Cardiac fibroblast (primary cell): ENCODE measurements around the gene CAMP.

Experiments used
- DNase-seq, 2 donors: peaks; one replicate each; pipeline versions ENCODE4 v3.0.0 to v3.0.0-alpha.2; 2010; ENCODE audit warnings: low read depth in 2 of 2
- H3K4me3 ChIP-seq, 2 donors: replicated peaks in 1 of 2; 1 replicate in 1 of 2; 2 replicates in 1 of 2; pipeline ENCODE4 v1.5.1; 2011; ENCODE audit warnings: low read depth in 2 of 2, low read length in 2 of 2, mild to moderate bottlenecking in 2 of 2, moderate library complexity in 1 of 2
- TF ChIP-seq, protein P1 (sequence below): IDR thresholded peaks from one replicate; pipeline ENCODE4 v1.5.1; 2011; ENCODE audit warnings: low read depth, mild to moderate bottlenecking, low read length, inconsistent platforms

Gene CAMP

GRCh38 chr3:48214225-48214624 lies 9.1 kb upstream of the CAMP start:
- no peak overlapping the region for H3K4me3 ChIP-seq
- DNase-seq, result no peak
- TF ChIP-seq, protein P1, sequence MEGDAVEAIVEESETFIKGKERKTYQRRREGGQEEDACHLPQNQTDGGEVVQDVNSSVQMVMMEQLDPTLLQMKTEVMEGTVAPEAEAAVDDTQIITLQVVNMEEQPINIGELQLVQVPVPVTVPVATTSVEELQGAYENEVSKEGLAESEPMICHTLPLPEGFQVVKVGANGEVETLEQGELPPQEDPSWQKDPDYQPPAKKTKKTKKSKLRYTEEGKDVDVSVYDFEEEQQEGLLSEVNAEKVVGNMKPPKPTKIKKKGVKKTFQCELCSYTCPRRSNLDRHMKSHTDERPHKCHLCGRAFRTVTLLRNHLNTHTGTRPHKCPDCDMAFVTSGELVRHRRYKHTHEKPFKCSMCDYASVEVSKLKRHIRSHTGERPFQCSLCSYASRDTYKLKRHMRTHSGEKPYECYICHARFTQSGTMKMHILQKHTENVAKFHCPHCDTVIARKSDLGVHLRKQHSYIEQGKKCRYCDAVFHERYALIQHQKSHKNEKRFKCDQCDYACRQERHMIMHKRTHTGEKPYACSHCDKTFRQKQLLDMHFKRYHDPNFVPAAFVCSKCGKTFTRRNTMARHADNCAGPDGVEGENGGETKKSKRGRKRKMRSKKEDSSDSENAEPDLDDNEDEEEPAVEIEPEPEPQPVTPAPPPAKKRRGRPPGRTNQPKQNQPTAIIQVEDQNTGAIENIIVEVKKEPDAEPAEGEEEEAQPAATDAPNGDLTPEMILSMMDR, result no peak

GRCh38 chr3:48215019-48215418 lies 8.3 kb upstream of the CAMP start:
- H3K4me3 ChIP-seq, result no peak overlapping the region
- peak in 1 of 2 donors; percentile 31 for DNase-seq
- TF ChIP-seq, protein P1, result no peak

DNA sequence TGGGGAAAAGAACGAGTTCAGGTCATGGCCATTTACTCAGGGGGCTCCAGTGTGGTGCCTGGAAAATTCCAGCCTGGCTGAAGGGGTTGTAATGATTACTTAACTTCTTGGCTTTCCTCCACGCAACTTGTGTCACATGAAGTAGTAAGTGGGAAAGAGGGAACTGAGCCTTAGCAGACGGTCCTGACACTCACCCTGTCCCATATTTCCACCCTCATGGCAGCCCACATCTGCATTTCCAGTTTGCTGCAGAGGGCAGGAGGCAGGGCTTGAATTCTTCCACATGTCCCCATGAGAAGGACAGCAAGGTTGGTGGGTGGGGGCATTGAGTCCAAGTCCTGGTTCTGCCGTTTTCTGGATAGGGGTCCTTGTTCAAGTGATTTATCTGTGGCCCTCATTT lies 7.8 kb upstream of the CAMP start:
- TF ChIP-seq, protein P1, result no peak
- DNase-seq, result peak; percentile 40 to 73
- H3K4me3 ChIP-seq, result no peak overlapping the region

DNA sequence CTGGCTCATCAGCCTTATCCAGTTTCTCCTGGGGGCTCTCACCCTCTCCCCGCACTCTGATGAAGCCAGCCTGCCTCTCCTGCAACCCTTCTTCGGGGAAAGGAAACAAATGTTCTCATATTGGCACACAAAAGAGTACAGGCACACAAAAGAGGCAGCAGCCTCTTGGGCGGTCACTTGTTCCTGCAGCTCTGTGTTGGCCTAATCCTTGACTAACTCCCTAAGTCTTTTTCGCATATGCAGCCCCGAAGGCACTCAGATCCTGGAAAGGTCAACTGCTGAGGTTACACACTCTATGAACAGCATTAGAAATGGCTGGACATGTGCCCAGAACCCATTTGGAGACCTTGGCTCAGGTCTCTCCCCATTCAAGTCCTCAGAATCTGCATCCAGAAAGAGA lies 7.4 kb upstream of the CAMP start:
- TF ChIP-seq, protein P1, result no peak
- peak in 1 of 2 donors; percentile 71 for DNase-seq
- H3K4me3 ChIP-seq, result no peak overlapping the region

DNA sequence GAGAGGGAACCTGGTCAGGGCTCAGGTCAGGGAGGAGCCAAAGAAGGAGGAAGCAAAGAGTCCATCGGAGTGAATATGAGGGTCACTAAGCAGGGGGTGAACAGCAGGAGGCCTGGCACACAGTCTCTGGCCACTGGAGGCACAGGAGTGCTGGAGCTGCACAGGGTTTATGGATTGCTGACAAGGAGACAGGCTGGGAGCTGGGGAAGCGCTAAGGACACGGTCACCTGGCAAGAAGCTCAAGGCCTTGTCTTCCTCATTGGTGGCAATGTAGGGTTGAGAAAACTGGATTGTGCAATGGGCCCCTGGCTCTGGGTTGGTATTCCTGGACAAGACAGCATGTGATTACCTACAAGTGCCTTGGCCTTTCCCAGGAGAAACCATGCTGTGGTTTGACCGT lies 5.8 kb upstream of the CAMP start:
- no peak for DNase-seq
- TF ChIP-seq, protein P1, result no peak
- no peak overlapping the region for H3K4me3 ChIP-seq

GRCh38 chr3:48218537-48218936 lies 4.8 kb upstream of the CAMP start:
- no peak for DNase-seq
- TF ChIP-seq, protein P1, result no peak
- no peak overlapping the region for H3K4me3 ChIP-seq

- TF ChIP-seq, protein P1, result no peak
- H3K4me3 ChIP-seq, result no peak overlapping the region
- DNase-seq, result peak in 1 of 2 donors; percentile 53
Observed at GRCh38 chr3:48219543-48219942, 3.8 kb upstream of the CAMP start.
